SK-N-SH treated with all-trans-retinoic acid at 6 μM for 48 hours (cell line): ENCODE measurements around the gene IFT80.

Experiments used
- CSDC2 ChIP-seq: fragments of 250-450 bp; sonication (Bioruptor Pico); IDR thresholded peaks from 2 replicates; pipeline ENCODE4 v1.5.0; 2020; ENCODE audit warnings: mild to moderate bottlenecking, moderate library complexity
- GLIS3 ChIP-seq: fragments of 250-450 bp; sonication (Bioruptor Pico); IDR thresholded peaks from 2 replicates; pipeline ENCODE4 v1.5.0; 2020; ENCODE audit warnings: mild to moderate bottlenecking, moderate library complexity
- RARB ChIP-seq: fragments of 250-450 bp; sonication (Bioruptor Pico); IDR thresholded peaks from 2 replicates; pipeline ENCODE4 v1.8.0; 2021; ENCODE audit warnings: mild to moderate bottlenecking, moderate library complexity
- ZNF8 ChIP-seq: fragments of 450-650 bp; formaldehyde crosslinking; IDR thresholded peaks from 2 replicates; pipeline ENCODE4 v1.5.0; 2020; ENCODE audit warnings: mild to moderate bottlenecking, moderate library complexity
- TF ChIP-seq, protein P1 (sequence below): fragments of 250-450 bp; sonication (Bioruptor Pico); IDR thresholded peaks from 2 replicates; pipeline ENCODE4 v1.5.1; 2020; ENCODE audit warnings: low read depth, mild to moderate bottlenecking, moderate library complexity
- TF ChIP-seq, protein P2 (sequence below): fragments of 250-450 bp; sonication (Bioruptor Pico); IDR thresholded peaks from 2 replicates; pipeline ENCODE4 v1.8.0; 2021; ENCODE audit warnings: low read depth, mild to moderate bottlenecking, moderate library complexity, borderline replicate concordance

DNA sequence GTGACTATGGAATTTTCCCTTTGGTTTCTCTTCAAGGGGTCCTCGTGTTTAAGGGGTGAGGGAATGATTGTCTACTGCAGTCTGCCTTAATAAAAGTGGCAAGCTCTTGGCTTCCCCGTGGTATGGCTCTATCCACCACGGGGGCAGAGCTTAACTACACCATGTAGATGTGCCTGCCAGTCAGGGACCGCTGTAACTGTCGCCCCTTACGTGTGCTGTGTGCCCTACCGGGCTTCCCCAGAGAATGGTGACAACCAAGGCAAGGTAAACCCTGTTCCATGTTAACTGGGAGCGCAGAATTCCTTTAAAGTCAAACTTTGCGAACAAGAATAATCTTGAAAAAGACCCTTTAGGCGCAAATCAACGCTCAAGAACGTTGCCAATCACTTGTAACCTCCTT lies 174.8 kb downstream of the IFT80 start:
- TF ChIP-seq CSDC2 (no peak), RARB (CRISPR knock-in tag) (no peak), ZNF8 (no peak), GLIS3 (CRISPR knock-in tag) (no peak)
- TF ChIP-seq, protein P1, sequence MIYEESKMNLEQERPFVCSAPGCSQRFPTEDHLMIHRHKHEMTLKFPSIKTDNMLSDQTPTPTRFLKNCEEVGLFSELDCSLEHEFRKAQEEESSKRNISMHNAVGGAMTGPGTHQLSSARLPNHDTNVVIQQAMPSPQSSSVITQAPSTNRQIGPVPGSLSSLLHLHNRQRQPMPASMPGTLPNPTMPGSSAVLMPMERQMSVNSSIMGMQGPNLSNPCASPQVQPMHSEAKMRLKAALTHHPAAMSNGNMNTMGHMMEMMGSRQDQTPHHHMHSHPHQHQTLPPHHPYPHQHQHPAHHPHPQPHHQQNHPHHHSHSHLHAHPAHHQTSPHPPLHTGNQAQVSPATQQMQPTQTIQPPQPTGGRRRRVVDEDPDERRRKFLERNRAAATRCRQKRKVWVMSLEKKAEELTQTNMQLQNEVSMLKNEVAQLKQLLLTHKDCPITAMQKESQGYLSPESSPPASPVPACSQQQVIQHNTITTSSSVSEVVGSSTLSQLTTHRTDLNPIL (CRISPR knock-in tag) = no peak
- TF ChIP-seq, protein P2, sequence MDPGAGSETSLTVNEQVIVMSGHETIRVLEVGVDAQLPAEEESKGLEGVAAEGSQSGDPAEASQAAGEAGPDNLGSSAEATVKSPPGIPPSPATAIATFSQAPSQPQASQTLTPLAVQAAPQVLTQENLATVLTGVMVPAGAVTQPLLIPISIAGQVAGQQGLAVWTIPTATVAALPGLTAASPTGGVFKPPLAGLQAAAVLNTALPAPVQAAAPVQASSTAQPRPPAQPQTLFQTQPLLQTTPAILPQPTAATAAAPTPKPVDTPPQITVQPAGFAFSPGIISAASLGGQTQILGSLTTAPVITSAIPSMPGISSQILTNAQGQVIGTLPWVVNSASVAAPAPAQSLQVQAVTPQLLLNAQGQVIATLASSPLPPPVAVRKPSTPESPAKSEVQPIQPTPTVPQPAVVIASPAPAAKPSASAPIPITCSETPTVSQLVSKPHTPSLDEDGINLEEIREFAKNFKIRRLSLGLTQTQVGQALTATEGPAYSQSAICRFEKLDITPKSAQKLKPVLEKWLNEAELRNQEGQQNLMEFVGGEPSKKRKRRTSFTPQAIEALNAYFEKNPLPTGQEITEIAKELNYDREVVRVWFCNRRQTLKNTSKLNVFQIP = no peak
